GM23338 (cell line): ENCODE results near the gene SCFD2. TPM values are rescaled to one million over a fixed set of nuclear protein-coding genes. Genes with fewer than 3 reads are reported as not detected.

ENCODE experiments used
- ATAC-seq: fragments of 200-7000 bp; cut with Tn5 transposase; 3 replicates; pipeline ENCODE4 v1.9.1; 2020
- DNase-seq: peaks from one replicate; pipeline ENCODE4 v3.0.0-alpha.2; 2015; ENCODE audit warnings: low spot score
- H2AFZ ChIP-seq: fragments of 200-600 bp; sonication (generic); 2 replicates; pipeline ENCODE4 v1.8.0; 2016; ENCODE audit warnings: antibody characterized with exemption, mild to moderate bottlenecking, moderate library complexity
- H3F3A ChIP-seq: fragments of 200-600 bp; sonication (generic); replicated peaks from 2 replicates; pipeline ENCODE4 v1.8.0; 2017; ENCODE audit warnings: antibody characterized with exemption, mixed run types, low read depth
- H3K27ac ChIP-seq: fragments of 200-600 bp; sonication (generic); 2 replicates; pipeline ENCODE4 v1.6.1; 2016; ENCODE audit warnings: low read depth
- H3K27me3 ChIP-seq: fragments of 200-600 bp; sonication (generic); 2 replicates; pipeline ENCODE4 v1.8.0; 2016; ENCODE audit warnings: mild to moderate bottlenecking, mixed run types, moderate library complexity; ENCODE audit not compliant: insufficient read depth
- H3K36me3 ChIP-seq: fragments of 200-600 bp; sonication (generic); 2 replicates; pipeline ENCODE4 v1.8.0; 2016; ENCODE audit warnings: mild to moderate bottlenecking; ENCODE audit not compliant: insufficient read depth
- H3K4me1 ChIP-seq: fragments of 200-600 bp; sonication (generic); 2 replicates; pipeline ENCODE4 v1.8.0; 2016; ENCODE audit warnings: mild to moderate bottlenecking, moderate library complexity; ENCODE audit not compliant: insufficient read depth
- H3K4me2 ChIP-seq: fragments of 200-600 bp; sonication (generic); 2 replicates; pipeline ENCODE4 v1.7.1; 2017; ENCODE audit warnings: mixed run types
- H3K4me3 ChIP-seq: fragments of 200-600 bp; sonication (generic); 2 replicates; pipeline ENCODE4 v1.6.1; 2016; ENCODE audit warnings: mixed run types
- H3K79me2 ChIP-seq: fragments of 200-600 bp; sonication (generic); replicated peaks from 2 replicates; pipeline ENCODE4 v1.8.0; 2017; ENCODE audit warnings: mild to moderate bottlenecking; ENCODE audit not compliant: insufficient read depth
- H3K9me2 ChIP-seq: fragments of 200-600 bp; sonication (generic); 2 replicates; pipeline ENCODE4 v1.8.0; 2017; ENCODE audit not compliant: insufficient read depth
- H4K20me1 ChIP-seq: fragments of 200-600 bp; sonication (generic); replicated peaks from 2 replicates; pipeline ENCODE4 v1.8.0; 2017; ENCODE audit warnings: mild to moderate bottlenecking; ENCODE audit not compliant: insufficient read depth
- H3K27ac Mint-ChIP-seq: 2 replicates; pipeline ENCODE4 v1.8.0; 2020; ENCODE audit warnings: inconsistent platforms, mild to moderate bottlenecking, moderate library complexity, mixed read lengths
- H3K27me3 Mint-ChIP-seq: 3 replicates; pipeline ENCODE4 v1.8.0; 2022; ENCODE audit warnings: low read depth, mild to moderate bottlenecking, moderate library complexity, mixed read lengths, inconsistent platforms; ENCODE audit not compliant: insufficient read depth, poor library complexity
- H3K36me3 Mint-ChIP-seq: 3 replicates; pipeline ENCODE4 v1.8.0; 2021; ENCODE audit warnings: low read depth, mild to moderate bottlenecking, inconsistent platforms, moderate library complexity, mixed read lengths
- H3K4me1 Mint-ChIP-seq: 3 replicates; pipeline ENCODE4 v1.8.0; 2020; ENCODE audit warnings: mild to moderate bottlenecking, inconsistent platforms, mixed read lengths
- H3K4me3 Mint-ChIP-seq: 3 replicates; pipeline ENCODE4 v1.8.0; 2021; ENCODE audit warnings: moderate library complexity, mild to moderate bottlenecking, inconsistent platforms, mixed read lengths
- H3K9me3 Mint-ChIP-seq: 3 replicates; pipeline ENCODE4 v1.8.0; 2020; ENCODE audit warnings: moderate library complexity, mild to moderate bottlenecking, inconsistent platforms, mixed read lengths
- CREB1 ChIP-seq: fragments of 250-450 bp; sonication (Bioruptor Pico); IDR thresholded peaks from 2 replicates; pipeline ENCODE4 v1.5.0; 2020; ENCODE audit warnings: low read depth, mild to moderate bottlenecking, moderate library complexity
- EZH2 ChIP-seq: fragments of 200-600 bp; sonication (generic); IDR thresholded peaks from one replicate; pipeline ENCODE4 v1.8.0; 2017; ENCODE audit warnings: antibody characterized with exemption, mild to moderate bottlenecking, low read depth; ENCODE audit not compliant: unreplicated experiment
- EZH2phosphoT487 ChIP-seq: fragments of 200-600 bp; sonication (generic); IDR thresholded peaks from one replicate; pipeline ENCODE4 v1.8.1; 2018; ENCODE audit warnings: antibody characterized with exemption; ENCODE audit not compliant: unreplicated experiment
- JUNB ChIP-seq: IDR thresholded peaks from one replicate; pipeline ENCODE4 v1.6.1; 2016; ENCODE audit warnings: antibody characterized with exemption; ENCODE audit not compliant: unreplicated experiment
- NANOG ChIP-seq: IDR thresholded peaks from 2 replicates; pipeline ENCODE4 v1.6.1; 2016; ENCODE audit warnings: antibody characterized with exemption, borderline replicate concordance
- POLR2AphosphoS5 ChIP-seq: IDR thresholded peaks from 2 replicates; pipeline ENCODE4 v1.6.1; 2016; ENCODE audit warnings: antibody characterized with exemption, low read depth
- STAT1 ChIP-seq: IDR thresholded peaks from one replicate; pipeline ENCODE4 v1.6.1; 2016; ENCODE audit warnings: antibody characterized with exemption; ENCODE audit not compliant: unreplicated experiment
- ZNF114 ChIP-seq: fragments of 250-450 bp; sonication (Bioruptor Pico); IDR thresholded peaks from 2 replicates; pipeline ENCODE4 v1.5.0; 2020; ENCODE audit warnings: mild to moderate bottlenecking, moderate library complexity
- ZNF331 ChIP-seq: fragments of 250-450 bp; sonication (Bioruptor Pico); IDR thresholded peaks from 2 replicates; pipeline ENCODE4 v1.5.0; 2020; ENCODE audit warnings: low read depth, mild to moderate bottlenecking, moderate library complexity
- polyA plus RNA-seq: library from polyadenylated mRNA; unstranded; fragments of >200 nt; fragmentation: Nextera tagmentation; extraction: Ambion mirVana; gene quantifications from 2 replicates; pipeline ENCODE4 v1.2.1, GENCODE V29; 2016
- total RNA-seq: library from RNA; depleted of rRNA; stranded (reverse); fragments of >200 nt; shearing (Covaris generic); gene quantifications from 2 replicates; pipeline ENCODE4 v1.2.3, GENCODE V29; 2014
- TF ChIP-seq, protein P1 (sequence below): IDR thresholded peaks from one replicate; pipeline ENCODE4 v1.6.1; 2018; ENCODE audit warnings: antibody characterized with exemption; ENCODE audit not compliant: unreplicated experiment
- TF ChIP-seq, protein P2 (sequence below): fragments of 250-450 bp; sonication (Bioruptor Pico); IDR thresholded peaks from 2 replicates; pipeline ENCODE4 v1.5.0; 2020; ENCODE audit warnings: mild to moderate bottlenecking, moderate library complexity
- TF ChIP-seq, protein P3 (sequence below): IDR thresholded peaks from 2 replicates; pipeline ENCODE4 v1.6.1; 2016; ENCODE audit warnings: antibody characterized with exemption
- TF ChIP-seq, protein P4 (sequence below), 2 experiments: fragments of 200-600 bp in 1 of 2; sonication (generic) in 1 of 2; conservative IDR thresholded peaks; 2 replicates each; pipeline versions ENCODE4 v1.5.1 to v1.6.1; 2016 to 2017; ENCODE audit warnings: antibody characterized with exemption in 2 of 2, low read depth in 2 of 2, mild to moderate bottlenecking in 2 of 2, moderate library complexity in 1 of 2

SCFD2 gene
- total and polyA plus RNA-seq, 2 experiments from 2014 or later, result 5.7 to 17.5 TPM

DNA sequence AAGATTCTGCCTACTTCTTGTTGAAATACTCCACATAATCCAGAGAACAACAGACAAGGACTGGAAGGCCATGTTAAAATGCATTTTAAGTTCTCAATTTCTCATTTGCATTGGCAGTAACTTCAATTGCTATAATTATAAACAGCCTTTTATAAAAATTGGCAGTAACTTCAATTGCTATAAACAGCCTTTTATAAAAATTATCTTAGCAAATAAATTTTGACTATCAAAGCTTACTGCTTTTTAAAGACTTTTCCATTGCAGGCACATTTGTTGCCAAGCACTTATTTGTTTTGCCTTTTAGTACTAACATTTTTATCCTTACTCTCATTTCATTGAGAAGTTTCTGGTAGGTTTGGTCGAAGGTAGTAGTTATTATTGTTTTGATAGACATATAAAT lies 17.8 kb downstream of the SCFD2 start:
- TF ChIP-seq, protein P1, sequence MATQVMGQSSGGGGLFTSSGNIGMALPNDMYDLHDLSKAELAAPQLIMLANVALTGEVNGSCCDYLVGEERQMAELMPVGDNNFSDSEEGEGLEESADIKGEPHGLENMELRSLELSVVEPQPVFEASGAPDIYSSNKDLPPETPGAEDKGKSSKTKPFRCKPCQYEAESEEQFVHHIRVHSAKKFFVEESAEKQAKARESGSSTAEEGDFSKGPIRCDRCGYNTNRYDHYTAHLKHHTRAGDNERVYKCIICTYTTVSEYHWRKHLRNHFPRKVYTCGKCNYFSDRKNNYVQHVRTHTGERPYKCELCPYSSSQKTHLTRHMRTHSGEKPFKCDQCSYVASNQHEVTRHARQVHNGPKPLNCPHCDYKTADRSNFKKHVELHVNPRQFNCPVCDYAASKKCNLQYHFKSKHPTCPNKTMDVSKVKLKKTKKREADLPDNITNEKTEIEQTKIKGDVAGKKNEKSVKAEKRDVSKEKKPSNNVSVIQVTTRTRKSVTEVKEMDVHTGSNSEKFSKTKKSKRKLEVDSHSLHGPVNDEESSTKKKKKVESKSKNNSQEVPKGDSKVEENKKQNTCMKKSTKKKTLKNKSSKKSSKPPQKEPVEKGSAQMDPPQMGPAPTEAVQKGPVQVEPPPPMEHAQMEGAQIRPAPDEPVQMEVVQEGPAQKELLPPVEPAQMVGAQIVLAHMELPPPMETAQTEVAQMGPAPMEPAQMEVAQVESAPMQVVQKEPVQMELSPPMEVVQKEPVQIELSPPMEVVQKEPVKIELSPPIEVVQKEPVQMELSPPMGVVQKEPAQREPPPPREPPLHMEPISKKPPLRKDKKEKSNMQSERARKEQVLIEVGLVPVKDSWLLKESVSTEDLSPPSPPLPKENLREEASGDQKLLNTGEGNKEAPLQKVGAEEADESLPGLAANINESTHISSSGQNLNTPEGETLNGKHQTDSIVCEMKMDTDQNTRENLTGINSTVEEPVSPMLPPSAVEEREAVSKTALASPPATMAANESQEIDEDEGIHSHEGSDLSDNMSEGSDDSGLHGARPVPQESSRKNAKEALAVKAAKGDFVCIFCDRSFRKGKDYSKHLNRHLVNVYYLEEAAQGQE, result no peak
- TF ChIP-seq EZH2 (no peak), EZH2phosphoT487 (no peak), ZNF114 (no peak), STAT1 (no peak), CREB1 (CRISPR knock-in tag) (no peak), ZNF331 (CRISPR knock-in tag) (no peak), JUNB (no peak), POLR2AphosphoS5 (no peak), NANOG (no peak)
- TF ChIP-seq, protein P2, sequence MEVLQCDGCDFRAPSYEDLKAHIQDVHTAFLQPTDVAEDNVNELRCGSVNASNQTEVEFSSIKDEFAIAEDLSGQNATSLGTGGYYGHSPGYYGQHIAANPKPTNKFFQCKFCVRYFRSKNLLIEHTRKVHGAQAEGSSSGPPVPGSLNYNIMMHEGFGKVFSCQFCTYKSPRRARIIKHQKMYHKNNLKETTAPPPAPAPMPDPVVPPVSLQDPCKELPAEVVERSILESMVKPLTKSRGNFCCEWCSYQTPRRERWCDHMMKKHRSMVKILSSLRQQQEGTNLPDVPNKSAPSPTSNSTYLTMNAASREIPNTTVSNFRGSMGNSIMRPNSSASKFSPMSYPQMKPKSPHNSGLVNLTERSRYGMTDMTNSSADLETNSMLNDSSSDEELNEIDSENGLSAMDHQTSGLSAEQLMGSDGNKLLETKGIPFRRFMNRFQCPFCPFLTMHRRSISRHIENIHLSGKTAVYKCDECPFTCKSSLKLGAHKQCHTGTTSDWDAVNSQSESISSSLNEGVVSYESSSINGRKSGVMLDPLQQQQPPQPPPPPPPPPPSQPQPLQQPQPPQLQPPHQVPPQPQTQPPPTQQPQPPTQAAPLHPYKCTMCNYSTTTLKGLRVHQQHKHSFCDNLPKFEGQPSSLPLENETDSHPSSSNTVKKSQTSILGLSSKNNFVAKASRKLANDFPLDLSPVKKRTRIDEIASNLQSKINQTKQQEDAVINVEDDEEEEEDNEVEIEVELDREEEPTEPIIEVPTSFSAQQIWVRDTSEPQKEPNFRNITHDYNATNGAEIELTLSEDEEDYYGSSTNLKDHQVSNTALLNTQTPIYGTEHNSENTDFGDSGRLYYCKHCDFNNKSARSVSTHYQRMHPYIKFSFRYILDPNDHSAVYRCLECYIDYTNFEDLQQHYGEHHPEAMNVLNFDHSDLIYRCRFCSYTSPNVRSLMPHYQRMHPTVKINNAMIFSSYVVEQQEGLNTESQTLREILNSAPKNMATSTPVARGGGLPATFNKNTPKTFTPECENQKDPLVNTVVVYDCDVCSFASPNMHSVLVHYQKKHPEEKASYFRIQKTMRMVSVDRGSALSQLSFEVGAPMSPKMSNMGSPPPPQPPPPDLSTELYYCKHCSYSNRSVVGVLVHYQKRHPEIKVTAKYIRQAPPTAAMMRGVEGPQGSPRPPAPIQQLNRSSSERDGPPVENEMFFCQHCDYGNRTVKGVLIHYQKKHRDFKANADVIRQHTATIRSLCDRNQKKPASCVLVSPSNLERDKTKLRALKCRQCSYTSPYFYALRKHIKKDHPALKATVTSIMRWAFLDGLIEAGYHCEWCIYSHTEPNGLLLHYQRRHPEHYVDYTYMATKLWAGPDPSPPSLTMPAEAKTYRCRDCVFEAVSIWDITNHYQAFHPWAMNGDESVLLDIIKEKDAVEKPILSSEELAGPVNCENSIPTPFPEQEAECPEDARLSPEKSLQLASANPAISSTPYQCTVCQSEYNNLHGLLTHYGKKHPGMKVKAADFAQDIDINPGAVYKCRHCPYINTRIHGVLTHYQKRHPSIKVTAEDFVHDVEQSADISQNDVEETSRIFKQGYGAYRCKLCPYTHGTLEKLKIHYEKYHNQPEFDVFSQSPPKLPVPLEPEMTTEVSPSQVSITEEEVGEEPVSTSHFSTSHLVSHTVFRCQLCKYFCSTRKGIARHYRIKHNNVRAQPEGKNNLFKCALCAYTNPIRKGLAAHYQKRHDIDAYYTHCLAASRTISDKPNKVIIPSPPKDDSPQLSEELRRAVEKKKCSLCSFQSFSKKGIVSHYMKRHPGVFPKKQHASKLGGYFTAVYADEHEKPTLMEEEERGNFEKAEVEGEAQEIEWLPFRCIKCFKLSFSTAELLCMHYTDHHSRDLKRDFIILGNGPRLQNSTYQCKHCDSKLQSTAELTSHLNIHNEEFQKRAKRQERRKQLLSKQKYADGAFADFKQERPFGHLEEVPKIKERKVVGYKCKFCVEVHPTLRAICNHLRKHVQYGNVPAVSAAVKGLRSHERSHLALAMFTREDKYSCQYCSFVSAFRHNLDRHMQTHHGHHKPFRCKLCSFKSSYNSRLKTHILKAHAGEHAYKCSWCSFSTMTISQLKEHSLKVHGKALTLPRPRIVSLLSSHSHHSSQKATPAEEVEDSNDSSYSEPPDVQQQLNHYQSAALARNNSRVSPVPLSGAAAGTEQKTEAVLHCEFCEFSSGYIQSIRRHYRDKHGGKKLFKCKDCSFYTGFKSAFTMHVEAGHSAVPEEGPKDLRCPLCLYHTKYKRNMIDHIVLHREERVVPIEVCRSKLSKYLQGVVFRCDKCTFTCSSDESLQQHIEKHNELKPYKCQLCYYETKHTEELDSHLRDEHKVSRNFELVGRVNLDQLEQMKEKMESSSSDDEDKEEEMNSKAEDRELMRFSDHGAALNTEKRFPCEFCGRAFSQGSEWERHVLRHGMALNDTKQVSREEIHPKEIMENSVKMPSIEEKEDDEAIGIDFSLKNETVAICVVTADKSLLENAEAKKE (CRISPR knock-in tag), result no peak
- TF ChIP-seq, protein P3, sequence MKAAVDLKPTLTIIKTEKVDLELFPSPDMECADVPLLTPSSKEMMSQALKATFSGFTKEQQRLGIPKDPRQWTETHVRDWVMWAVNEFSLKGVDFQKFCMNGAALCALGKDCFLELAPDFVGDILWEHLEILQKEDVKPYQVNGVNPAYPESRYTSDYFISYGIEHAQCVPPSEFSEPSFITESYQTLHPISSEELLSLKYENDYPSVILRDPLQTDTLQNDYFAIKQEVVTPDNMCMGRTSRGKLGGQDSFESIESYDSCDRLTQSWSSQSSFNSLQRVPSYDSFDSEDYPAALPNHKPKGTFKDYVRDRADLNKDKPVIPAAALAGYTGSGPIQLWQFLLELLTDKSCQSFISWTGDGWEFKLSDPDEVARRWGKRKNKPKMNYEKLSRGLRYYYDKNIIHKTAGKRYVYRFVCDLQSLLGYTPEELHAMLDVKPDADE, result no peak
- TF ChIP-seq, protein P4, sequence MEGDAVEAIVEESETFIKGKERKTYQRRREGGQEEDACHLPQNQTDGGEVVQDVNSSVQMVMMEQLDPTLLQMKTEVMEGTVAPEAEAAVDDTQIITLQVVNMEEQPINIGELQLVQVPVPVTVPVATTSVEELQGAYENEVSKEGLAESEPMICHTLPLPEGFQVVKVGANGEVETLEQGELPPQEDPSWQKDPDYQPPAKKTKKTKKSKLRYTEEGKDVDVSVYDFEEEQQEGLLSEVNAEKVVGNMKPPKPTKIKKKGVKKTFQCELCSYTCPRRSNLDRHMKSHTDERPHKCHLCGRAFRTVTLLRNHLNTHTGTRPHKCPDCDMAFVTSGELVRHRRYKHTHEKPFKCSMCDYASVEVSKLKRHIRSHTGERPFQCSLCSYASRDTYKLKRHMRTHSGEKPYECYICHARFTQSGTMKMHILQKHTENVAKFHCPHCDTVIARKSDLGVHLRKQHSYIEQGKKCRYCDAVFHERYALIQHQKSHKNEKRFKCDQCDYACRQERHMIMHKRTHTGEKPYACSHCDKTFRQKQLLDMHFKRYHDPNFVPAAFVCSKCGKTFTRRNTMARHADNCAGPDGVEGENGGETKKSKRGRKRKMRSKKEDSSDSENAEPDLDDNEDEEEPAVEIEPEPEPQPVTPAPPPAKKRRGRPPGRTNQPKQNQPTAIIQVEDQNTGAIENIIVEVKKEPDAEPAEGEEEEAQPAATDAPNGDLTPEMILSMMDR (conservative IDR thresholded peaks at IDR 0.05; ENCODE audit: low read depth in 2 of 2), result no peak
- Mint-ChIP-seq H3K4me1 (no peaks in the 10 kb centered on the region), H3K36me3 (peaks cover 12% of the 10 kb centered on the region), H3K27me3 (peaks cover 2% of the 10 kb centered on the region), H3K27ac (no peak overlapping the region), H3K9me3 (peaks cover 5% of the 10 kb centered on the region; the same call in 1 of the 3 replicates), H3K4me3 (no peak overlapping the region)
- ATAC-seq, result no peak
- H3K4me2 ChIP-seq, result no peak overlapping the region
- no peaks in the 10 kb centered on the region for H3F3A ChIP-seq
- no peaks in the 10 kb centered on the region for H3K9me2 ChIP-seq
- H3K4me1 ChIP-seq, result no peaks in the 10 kb centered on the region
- no peak overlapping the region for H3K27ac ChIP-seq
- H3K36me3 ChIP-seq, result no peaks in the 10 kb centered on the region
- H3K79me2 ChIP-seq, result no peaks in the 10 kb centered on the region
- H2AFZ ChIP-seq, result no peak overlapping the region
- no peaks in the 10 kb centered on the region for H4K20me1 ChIP-seq
- DNase-seq, result no peak
- no peaks in the 10 kb centered on the region for H3K27me3 ChIP-seq
- no peak overlapping the region for H3K4me3 ChIP-seq
